HG03039 (cell line): Measurements from ENCODE around the gene BCL2L13.
"Not testable (repeated sequence)": the region's sequence is repeated elsewhere in the genome, so short reads cannot be mapped to it uniquely, and the experiment has no call there.

Experiments used
- ATAC-seq: cut with Tn5 transposase; IDR thresholded peaks from one replicate; pipeline ENCODE4 v1.9.1; 2021; ENCODE audit warnings: mild to moderate bottlenecking, moderate library complexity; ENCODE audit not compliant: unreplicated experiment

The BCL2L13 gene

GRCh38 chr22:17694752-17695151, 56.2 kb downstream of the BCL2L13 start:
- no peak for ATAC-seq

- ATAC-seq: no peak
Measured at GRCh38 chr22:17695986-17696385, 57.4 kb downstream of the BCL2L13 start.

- ATAC-seq: not testable (repeated sequence)
Measured at GRCh38 chr22:17697196-17697595, 58.6 kb downstream of the BCL2L13 start.

GRCh38 chr22:17698276-17698675, 59.7 kb downstream of the BCL2L13 start:
- ATAC-seq: not testable (repeated sequence)

GRCh38 chr22:17698948-17699347, 60.4 kb downstream of the BCL2L13 start:
- ATAC-seq: no peak

GRCh38 chr22:17699696-17700340, 61.3 kb downstream of the BCL2L13 start:
- no peak for ATAC-seq

- no peak for ATAC-seq
Measured at GRCh38 chr22:17700778-17701177, 62.2 kb downstream of the BCL2L13 start.

- ATAC-seq: no peak
Measured at GRCh38 chr22:17703811-17704210, 65.3 kb downstream of the BCL2L13 start.

GRCh38 chr22:17705546-17705945, 67.0 kb downstream of the BCL2L13 start:
- no peak for ATAC-seq

- ATAC-seq: no peak
Measured at GRCh38 chr22:17705951-17706900, 67.7 kb downstream of the BCL2L13 start.

- ATAC-seq: no peak
Measured at GRCh38 chr22:17706947-17707346, 68.4 kb downstream of the BCL2L13 start.

GRCh38 chr22:17707526-17707925, 69.0 kb downstream of the BCL2L13 start:
- no peak for ATAC-seq

- ATAC-seq: no peak
Measured at GRCh38 chr22:17710023-17710422, 71.5 kb downstream of the BCL2L13 start.

- ATAC-seq: no peak
Measured at GRCh38 chr22:17712441-17712840, 73.9 kb downstream of the BCL2L13 start.

GRCh38 chr22:17716529-17716928, 78.0 kb downstream of the BCL2L13 start:
- ATAC-seq: no peak

- ATAC-seq: no peak
Measured at GRCh38 chr22:17717708-17718107, 79.2 kb downstream of the BCL2L13 start.

- ATAC-seq: no peak
Measured at GRCh38 chr22:17719911-17720310, 81.4 kb downstream of the BCL2L13 start.

GRCh38 chr22:17724241-17724640, 85.7 kb downstream of the BCL2L13 start:
- ATAC-seq: no peak

GRCh38 chr22:17724678-17725499, 86.3 kb downstream of the BCL2L13 start:
- ATAC-seq: no peak

- no peak for ATAC-seq
Measured at GRCh38 chr22:17725500-17725796, 86.9 kb downstream of the BCL2L13 start.
